CD4-positive, alpha-beta T cell treated with Interleukin-6 at 100 ng/mL for 8 hours (primary cell): ENCODE results near the gene RAD21L1.

Experiments
- DNase-seq: peaks from one replicate; pipeline ENCODE4 v3.0.0-alpha.2; 2020; ENCODE audit warnings: mixed read lengths, low spot score

The RAD21L1 gene

DNA sequence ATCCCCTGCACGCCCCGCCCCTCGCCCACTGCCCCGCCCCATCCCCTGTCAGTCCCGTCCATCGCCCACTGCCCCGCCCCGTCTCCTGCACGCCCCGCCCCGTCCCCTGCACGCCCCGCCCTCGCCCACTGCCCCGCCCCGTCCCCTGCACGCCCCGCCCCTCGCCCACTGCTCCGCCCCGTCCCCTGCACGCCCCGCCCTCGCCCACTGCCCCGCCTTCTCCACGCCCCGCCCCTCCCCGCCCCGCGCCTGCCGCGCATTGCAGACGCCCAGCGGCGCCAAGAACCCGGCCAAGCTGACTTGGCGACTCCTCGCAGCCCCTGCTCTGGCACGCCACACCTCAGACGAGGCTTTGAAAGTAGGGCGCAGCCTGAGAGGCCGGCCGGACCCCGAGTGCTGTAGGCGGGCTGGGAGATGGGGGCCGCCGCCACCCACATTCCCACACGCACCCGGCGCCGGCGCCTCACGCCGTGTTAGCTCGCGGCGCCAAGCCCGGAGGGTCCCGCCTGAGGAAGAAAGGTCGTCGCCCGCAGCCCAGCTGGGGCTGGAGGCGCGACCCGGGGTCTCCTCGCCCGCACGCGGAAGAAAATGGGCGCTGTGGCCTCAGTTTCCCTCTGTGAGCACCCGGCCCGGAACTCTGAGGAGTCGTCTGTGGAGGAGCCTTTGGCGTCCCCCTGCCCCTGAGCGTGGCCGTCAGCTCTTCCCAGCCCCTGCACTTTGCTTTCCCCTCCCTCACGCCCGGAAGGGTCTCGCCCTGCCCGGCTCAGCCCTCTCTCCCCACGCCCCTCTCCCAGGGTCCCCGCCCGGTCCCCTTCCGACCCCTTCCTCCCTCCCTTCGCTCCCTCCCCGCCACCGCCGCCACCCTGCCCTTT, at the start of gene RAD21L1:
Gene RAD21L1, plus strand, starts transcription at position 262 of the 872 bp plus-strand sequence. CDS start 2,410 bp downstream, outside the sequence.
- DNase-seq, result peak; percentile 87

DNA sequence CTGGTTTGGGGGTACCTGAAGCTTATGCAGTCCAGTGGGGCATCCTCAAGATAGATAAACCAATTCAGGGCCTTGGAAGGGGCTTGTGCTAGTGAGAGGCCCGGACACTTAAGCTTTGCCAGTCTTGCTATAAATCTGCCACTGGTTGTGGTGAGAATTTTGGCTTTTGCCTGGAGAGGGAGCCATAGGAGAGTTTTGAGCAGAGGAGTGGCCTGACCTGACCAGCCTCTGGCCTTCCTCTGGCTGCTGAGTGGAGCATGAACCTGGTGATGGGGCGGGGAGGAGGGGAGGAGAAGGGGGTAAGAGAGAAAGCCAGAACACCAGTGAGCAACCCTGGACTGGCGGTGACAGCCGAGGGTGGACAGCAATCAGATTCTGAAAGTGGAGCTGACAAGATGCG, 48.2 kb upstream of the RAD21L1 start:
- no peak for DNase-seq

DNA sequence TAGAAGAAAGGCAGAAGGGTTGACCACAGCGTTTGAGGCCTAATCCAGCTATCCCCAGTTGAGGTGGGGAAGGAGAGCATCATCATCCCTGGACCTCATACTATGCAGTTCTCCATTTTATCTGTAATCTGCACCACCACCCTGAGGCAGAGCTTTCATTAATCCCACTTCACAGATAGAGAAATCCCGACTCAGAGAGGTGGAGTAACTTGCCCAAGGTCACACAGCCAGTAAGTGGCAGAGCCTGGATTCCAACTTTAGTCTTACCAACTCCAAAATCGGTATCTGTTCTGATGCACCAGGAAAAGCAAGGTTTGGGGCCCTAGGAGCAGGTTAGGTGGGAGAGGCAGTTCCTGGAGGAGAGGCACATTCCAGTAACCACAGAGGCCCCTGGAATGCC, 47.7 kb upstream of the RAD21L1 start:
- DNase-seq, result no peak

DNA sequence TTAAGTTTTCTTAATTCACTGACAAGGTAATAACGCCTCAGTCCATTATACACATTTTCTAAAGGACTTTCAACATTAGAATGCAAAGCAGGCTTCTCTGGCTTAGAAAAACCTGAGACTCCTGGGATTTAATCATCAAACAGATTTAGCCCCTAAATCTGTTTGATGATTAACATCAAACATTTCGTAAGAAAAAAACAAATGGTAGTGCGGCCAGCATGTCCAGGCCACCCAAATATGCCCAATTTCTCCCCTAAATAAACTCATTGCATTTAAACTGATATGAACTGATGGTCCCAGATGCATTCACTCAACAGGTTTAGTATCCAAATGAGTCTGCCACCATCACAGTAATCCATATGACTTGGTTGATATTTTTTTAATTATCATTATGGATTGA, 47.2 kb upstream of the RAD21L1 start:
- no peak for DNase-seq

DNA sequence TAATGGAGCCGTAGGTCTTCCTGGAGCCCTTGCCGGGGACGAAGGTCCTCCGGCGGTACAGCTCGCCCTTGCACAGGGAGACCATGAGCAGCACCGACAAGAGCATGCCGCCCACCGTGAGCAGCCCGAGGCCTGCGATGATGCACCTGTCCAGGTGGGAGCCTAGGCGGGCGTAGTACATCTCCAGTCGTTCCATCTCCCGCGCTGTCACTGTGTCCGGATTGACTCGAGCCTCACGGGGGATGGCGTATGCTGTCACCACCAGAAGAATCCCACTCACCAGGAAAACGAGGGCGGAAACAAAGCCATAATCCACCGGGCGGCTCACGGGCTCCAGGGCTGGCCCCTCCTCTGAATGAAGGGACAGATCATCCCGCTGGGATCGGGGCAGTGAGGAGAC, 44.9 kb upstream of the RAD21L1 start:
- no peak for DNase-seq

DNA sequence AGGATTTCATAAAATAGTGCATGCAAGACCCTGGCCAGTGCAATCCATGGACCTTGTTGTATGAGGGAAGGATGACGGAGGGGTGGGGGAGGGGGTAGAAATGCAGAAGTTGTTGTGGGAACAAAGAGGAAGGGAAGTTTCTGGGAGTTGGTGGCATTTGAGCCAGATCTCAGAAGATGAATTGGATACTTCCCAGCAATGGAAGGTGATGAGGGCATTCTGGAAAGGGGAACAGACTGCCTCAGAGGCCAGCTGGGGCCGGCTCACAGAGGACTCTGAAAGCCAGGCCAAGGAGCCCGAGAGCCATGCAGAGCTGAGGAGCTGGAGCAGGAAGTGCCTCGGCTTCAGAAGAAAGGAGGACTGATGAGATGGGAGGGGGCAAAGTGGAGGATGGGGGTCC, 43.7 kb upstream of the RAD21L1 start:
- DNase-seq, result no peak

DNA sequence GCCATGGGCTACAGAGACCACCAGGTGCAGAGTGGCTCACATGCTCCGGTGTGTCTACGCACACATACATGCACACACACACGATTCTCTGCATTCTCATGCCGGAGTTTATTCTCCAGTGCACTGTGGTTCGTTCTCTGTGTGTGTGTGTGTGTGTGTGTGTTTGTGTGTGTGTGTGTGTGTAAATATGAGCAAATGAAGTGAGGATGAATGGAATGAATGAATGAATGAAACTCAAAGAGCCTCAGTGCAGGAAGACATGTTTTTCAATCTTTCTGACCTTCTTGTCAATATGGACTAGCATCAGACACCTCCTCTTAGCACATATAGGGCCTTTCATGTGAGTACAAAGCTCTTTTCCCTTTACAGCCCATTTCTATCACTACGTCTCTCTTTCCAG, 42.7 kb upstream of the RAD21L1 start:
- DNase-seq, result no peak

DNA sequence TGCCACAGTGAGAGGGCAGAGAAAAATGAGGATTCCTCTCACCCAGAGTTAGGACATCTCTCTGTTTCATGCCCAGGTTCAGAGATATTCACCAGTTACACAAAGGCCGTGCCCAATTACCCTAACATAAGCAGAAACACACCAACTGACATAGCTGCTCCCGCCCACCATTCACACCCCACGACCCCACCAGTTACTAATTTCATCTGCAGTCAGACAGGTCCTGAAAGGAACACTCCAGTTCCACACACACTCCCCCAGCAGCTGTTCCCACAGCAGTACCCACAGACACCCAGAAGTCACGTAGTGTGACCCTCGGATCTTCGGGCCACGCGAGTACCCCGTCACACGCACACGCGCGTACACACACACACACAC, 41.6 kb upstream of the RAD21L1 start:
- no peak for DNase-seq

DNA sequence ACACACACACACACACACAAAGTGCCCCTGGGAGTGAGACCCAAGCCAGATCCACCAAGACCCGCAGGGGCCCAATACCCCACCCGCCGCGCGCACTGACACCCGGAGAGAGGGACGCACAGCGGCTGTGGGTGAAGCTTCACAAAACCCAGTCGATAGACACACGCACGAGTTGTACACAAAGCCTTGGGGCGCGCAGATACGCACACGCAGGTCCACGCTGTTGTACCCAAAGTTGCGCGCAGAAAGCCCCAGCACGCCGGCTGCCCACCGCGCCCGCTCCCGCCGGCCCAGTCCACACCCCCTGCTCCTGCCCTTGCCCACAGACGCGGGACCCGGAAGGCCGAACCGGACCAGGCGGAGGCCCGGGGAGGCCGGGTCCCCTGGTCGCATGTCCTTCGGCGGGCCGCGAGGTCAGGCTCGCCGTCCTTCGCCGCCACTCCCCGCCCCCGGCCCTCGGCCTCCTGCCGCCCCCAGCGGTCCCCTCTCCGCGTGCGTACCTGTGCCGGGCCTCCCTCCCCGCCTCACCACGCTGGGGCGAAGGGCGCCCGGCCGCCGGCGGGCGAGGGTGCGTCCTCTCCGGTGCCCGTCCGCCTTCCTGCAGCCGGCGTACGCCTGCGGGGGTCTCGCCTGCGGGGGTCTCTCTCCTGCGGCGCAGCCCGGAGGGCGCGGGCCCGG, 41.1 kb upstream of the RAD21L1 start, which contains the start of gene TMEM74B:
Gene TMEM74B, minus strand, starts transcription at position 344 of the 678 bp plus-strand sequence. CDS start 1,180 bp downstream, outside the sequence.
- DNase-seq, result no peak

DNA sequence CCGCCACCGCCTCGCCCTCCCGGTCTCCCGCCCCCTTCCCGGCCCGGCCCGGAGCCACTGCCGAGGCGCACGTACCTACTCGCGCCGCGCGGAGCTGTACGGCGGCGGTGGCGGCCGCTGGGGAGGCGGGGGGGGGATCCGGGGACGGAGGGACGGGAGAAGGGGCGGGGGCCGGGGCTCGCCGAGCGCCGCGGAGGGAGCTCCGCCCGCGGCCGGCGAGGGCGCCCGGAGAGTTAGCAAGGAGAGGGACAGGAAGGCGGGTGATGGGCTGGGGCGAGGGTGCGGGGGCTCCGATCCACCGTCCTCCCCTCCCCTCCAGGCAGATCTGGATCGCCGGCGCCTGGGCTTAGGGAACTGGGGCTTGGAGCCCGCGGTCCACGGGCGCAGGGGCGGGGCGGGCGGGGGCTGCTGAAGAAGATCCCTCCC, 40.5 kb upstream of the RAD21L1 start:
- DNase-seq, result no peak

DNA sequence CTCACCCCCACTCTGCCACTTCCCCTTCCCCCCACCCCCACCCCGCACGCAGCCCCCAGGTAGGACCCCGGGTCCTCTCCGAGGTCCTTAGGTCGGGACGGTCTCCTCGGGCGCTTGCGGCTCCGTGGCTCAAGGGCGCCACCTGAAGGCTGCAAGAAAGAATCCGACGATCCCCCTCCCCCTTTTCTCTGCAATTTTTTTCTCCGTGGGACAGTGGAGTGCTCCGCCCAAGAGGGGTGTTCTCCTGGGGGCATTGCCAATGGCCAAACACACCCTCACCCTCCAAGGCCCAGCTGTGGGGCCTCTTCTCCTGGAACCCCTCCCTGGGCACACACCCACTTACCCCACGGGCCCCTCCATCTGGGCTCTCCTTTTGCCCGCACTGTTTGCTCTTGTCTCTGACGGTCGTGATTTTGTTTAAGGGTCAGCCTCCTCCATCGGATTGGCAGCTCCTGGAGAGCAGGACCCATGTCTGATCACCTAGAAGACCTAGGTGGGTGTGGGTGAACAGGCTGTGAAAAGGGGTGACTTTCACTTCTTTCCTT, 40.0 kb upstream of the RAD21L1 start:
- DNase-seq, result peak; percentile 11

DNA sequence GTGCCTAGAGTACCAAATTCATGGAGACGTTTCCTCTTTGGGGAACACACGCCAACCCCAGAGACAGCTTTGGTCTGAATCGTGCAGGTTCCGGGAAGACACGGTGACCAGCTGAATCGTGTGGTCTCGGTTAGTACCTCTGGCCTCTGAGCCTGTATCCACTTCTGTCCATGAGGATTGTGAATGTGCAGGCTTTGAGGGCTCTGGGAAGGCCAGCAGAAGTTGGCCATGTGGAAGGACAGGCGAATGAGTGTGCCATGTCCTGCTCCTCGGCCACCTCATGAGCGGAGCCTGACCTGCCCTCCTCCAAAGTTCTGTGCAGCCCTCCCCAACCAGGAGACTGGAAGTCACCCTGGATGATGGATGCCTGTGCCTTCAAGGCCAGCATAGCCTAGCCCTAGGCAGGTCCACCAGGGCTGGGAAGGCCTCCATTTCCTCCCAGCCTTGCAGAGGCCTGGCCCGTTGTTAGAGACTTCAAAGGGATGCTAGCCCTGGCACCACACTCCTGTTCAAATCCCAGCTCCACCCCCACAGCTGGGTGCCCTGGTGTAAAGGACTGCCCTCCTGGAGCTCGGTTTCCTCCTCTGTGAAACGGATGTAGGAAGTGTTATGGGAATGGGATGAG, 39.4 kb upstream of the RAD21L1 start:
- DNase-seq, result no peak

DNA sequence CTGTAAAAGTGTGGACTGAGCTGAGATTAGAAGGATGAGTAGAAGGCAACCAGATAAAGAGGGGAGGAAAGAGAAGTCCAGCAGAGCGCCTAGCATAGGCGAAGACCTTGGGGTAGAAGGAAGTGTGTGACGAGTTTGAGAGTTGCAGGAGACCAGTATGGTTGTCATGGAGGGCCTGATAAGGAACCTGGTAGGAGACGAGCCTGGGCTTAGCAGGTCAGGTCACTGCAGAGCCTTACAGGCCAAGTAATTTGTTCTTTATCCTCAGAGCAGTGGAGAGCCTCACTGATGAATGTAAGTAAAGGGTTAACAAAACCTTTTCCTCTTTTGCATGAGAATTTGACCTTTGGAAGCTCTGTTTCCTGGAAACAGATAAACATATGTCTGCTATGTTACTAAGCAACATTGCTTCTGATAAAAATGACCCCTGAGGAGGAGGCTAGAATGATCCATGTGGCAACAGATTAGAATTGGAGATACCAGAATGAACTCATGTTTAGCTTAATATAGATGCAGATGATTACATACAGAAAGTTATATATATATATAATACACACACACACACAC, 38.2 kb upstream of the RAD21L1 start:
- no peak for DNase-seq

DNA sequence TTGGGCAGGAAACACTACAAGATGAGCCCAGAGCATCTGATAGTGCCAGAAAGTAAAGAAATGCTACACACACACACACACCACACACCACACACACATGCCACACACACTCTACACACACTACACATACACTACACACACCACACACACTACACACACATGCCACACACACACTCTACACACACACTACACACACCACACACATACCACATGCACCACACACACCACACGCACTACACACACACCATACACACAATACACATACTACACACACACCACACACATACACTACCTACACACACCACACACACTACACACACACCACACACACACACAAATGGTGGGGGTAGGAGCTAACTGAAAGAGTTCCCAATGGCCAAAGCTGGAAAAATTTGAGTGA, 37.5 kb upstream of the RAD21L1 start:
- no peak for DNase-seq

DNA sequence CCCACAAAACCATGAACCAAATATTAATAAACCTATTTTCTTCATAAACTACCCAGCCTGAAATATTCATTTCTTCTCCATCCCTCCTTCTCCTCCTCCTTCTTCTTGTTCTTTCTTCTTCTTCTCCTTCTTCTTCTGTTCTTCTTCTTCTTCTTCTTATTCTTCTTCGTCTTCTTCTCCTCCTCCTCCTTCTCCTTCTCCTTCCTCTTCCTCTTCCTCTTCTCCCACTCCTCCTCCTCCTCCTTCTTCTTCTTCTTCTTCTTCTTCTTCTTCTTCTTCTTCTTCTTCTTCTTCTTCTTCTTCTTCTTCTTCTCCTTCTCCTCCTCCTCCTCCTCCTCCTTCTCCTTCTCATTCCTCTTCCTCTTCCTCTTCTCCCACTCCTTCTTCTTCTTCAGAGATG, 36.0 kb upstream of the RAD21L1 start:
- no peak for DNase-seq

DNA sequence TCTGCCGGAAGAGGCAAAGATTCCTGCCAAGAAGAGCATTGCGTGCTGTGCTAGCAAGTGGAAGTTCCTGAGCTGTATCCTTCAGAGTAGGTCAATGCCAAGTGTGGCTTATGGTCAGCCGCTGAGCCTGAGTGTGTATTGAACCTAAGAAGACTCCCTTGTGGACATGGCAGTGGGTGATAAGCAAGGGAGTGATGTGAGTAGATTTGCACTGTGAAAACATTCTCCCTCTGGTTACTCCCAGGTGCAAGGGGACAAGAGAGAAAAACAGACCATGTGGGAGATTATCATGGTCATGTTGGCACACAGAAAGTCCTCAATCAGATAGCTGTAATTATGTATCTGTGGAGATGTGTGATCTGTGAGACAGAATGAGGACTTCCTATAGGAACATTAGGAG, 35.0 kb upstream of the RAD21L1 start:
- DNase-seq, result no peak

DNA sequence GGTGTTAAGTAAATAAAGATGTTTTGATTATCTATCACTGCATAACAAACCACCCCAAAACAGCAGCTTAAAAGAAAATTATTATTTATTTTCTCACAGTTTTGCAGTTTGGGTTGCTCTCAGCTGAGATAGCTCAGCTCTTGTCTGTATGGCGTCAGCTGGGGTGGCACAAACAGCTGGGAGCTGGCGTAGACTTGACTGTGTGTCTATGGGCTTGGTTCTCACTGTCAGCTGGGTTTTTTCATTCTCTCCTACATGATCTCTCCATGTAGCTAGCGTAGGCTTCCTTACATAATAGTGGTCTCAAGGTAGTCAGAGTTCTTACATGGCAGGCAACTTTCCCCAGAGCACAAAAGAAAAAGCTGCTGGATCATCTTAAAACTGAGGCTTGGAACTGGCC, 34.5 kb upstream of the RAD21L1 start:
- DNase-seq, result no peak

DNA sequence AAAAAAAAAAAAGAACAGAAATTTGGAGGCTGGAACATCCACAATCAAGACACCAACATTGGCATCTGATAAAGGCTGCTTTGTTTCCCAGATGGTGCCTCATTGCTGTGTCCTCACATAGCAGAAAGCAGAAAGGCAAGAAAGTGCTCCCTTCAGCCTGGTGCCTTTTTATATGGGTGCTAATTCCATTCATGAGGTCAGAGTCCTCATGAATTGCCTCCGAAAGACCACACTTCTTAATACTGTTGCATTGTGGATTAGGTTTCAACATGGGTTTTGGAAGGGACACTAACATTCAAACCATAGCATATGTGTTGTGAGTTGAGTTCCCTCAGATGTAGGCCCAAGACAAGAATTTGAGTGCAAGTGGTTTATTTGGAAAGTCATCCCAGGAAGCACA, 30.6 kb upstream of the RAD21L1 start:
- no peak for DNase-seq

DNA sequence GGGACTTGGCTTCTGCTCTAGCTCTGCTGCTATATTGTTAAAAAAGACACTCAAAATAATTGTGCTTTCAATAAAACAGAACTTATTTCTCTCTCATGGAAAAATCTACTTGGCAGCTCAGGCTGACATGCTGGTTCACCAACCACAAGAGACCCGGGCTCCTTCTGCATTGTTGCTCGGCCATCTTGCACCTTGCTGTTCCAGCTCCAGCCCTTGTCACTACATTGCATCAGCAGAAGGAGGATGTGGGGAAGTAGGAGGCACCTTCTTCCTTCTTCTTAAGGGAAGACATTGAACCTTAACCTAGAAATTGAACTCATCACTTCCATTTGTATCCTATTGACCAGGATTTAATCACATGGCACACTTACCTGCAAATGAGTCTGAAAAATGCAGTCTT, 29.2 kb upstream of the RAD21L1 start:
- DNase-seq, result no peak

DNA sequence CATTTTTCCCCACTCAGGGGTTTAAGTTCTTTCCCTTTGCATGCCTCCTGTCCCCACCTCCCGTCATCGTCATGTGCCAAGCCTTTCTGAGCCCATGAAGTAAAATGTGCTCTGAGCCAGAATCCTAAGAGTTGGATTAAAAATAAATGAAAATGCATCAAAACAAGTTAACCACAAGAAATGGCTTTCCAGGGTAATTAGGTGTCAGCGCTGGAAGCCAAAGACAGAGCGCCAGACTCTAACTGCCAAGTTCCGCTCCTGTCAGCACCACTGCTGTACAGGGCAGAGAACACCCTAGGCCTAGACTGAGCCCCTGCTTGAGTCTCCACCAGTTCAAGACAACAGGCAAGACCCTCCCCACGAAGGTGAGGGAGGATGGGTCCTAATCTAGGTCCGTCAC, 28.0 kb upstream of the RAD21L1 start:
- DNase-seq, result no peak

DNA sequence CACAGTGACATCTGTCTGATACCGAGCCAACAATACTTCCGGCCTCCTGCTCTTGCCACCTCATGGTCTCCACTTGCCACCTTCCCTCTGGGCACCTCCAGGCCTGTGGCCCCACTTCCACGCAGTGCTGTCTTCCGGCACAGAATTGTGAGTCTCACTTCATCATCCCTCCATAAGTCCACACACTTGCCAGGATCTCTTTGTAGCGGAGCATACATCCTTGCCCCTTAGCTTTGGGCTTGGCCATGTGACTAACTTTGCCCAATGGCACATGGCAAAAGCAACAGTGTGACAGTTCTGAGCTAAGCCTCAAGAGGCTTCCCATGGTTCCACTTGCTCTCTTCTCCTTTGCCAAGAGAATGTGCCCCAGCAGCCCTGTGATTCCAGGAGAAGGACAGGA, 27.1 kb upstream of the RAD21L1 start:
- DNase-seq, result no peak

DNA sequence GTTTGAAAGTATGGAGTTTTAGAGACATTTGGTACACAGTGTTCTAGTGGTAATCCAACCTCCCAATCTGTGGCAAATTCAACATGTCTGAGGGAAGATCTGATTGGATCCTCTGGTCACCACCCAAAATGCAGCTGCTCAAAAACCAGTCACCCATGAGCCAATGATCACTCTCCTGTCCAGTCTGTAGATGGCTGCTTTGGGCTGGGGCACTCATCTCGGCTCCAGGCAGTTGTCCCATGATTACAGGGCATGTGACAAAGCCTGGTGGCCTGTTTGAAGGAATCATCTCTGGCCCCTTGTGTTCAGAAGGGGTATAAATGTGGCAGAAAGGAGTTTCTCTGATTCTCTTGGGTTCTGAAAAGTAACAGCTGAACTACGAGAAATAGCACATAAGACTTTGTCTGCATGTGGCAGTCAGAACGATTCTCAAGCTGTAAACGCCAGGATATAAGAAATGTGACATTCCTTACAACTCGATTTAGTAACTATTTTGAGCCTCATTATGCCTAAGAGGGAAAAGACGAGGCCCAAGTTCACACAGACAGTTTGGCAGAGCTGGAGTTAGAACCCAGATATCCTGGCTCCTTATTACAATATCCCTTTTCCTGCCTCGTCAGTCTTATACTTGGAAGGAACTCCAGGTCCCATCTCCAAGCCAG, 26.5 kb upstream of the RAD21L1 start:
- no peak for DNase-seq
